Skeletal muscle tissue (tissue), 4 donors: ENCODE data around the gene CYP3A7. TPM values are rescaled to one million over a fixed set of nuclear protein-coding genes. Genes with fewer than 3 reads are reported as not detected.
"Not testable (repeated sequence)": the region's sequence is repeated elsewhere in the genome, so short reads cannot be mapped to it uniquely, and the experiment has no call there.

Experiments used
- H3K27ac ChIP-seq: one replicate; pipeline ENCODE4 v1.7.0; 2013; ENCODE audit warnings: mild to moderate bottlenecking, low read depth, low read length, inconsistent platforms
- H3K27me3 ChIP-seq, 3 donors: one replicate each; pipeline ENCODE4 v1.7.0; 2013; ENCODE audit warnings: low read length in 3 of 3; ENCODE audit not compliant: control insufficient read depth in 3 of 3, insufficient read depth in 3 of 3
- H3K36me3 ChIP-seq, 3 donors: one replicate each; pipeline ENCODE4 v1.7.0; 2013; ENCODE audit warnings: low read length in 3 of 3; ENCODE audit not compliant: control insufficient read depth in 3 of 3, insufficient read depth in 3 of 3
- H3K4me1 ChIP-seq, 3 donors: one replicate each; pipeline ENCODE4 v1.7.0; 2013; ENCODE audit warnings: low read length in 3 of 3, mild to moderate bottlenecking in 3 of 3; ENCODE audit not compliant: control insufficient read depth in 3 of 3, insufficient read depth in 3 of 3
- H3K4me3 ChIP-seq, 3 donors: one replicate each; pipeline ENCODE4 v1.7.0; 2013; ENCODE audit warnings: low read length in 3 of 3
- H3K9ac ChIP-seq, 3 donors: one replicate each; pipeline ENCODE4 v1.7.0; 2013; ENCODE audit warnings: low read length in 3 of 3, mild to moderate bottlenecking in 3 of 3, moderate library complexity in 2 of 3, low read depth in 1 of 3
- H3K9me3 ChIP-seq, 3 donors: one replicate each; pipeline ENCODE4 v1.7.0; 2013; ENCODE audit warnings: low read length in 3 of 3; ENCODE audit not compliant: control insufficient read depth in 3 of 3
- total RNA-seq: library from RNA; depleted of rRNA; stranded (reverse); fragments of >200 nt; gene quantifications from one replicate; pipeline ENCODE4 v1.2.3, GENCODE V29; 2014
- donor health status: Osteomylitis.

Gene CYP3A7
- total RNA-seq, 1 donor from 2014 or later: 0.52 TPM

DNA sequence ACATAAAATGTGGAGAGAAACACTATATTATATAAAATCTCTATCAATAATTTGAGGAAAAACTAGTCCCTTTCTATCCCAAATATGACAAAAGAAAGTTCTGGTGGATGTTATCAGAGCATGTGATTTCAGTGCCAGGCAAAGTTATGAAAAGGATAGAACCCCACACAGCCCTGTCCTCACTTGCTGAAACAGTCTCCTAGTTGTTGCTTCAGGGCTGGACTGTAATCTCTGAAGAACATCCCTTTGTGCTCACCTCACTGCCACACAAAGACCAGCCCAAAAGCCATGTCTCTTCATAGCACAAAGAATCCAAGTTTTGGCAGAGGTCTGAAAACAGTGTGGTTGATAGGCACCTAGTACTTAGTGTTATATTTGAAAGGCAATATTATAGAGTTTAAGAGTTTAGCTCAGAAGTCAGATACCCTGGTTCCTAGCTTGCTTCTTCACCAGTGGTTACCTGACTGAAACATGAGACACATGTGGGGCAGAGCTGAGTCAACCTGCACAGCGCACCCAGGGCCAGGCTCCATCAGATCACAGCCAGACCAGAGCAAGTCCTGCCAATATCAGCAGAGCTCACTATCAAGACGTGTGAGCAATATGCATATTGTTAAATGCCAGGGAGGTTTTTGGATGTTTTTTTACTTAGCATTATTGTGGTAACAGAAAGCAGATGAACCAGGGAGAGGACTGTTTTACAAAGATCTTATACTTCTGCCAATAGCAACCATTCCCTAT, 25.0 kb downstream of the CYP3A7 start:
- no peak overlapping the region for H3K4me3 ChIP-seq
- H3K9me3 ChIP-seq: peaks cover 0 to 5% (median 0%) of the 10 kb centered on the region in 3 donors
- H3K4me1 ChIP-seq: no peaks in the 10 kb centered on the region
- H3K27ac ChIP-seq: no peak overlapping the region
- H3K27me3 ChIP-seq: no peaks in the 10 kb centered on the region
- peaks cover 0 to 11% (median 4%) of the 10 kb centered on the region in 3 donors for H3K36me3 ChIP-seq
- H3K9ac ChIP-seq: no peak overlapping the region

DNA sequence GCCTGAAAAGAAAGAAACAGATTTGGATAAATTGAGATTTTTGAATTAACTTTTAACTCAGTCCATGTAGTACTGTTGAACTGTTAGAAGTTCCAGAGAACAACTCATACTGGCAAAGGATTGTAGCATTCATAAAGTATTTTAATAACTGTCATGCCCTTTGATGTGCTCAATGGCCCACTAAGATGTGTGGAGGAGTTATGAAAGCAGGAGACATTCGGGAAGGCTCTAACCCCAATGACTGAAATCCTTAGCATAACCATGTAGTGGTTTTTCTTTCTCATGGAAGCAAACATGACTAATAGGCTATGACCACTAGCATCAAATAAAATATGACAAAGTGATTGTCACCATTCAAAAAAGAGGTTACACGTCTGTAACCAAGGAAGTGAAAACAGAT, 25.7 kb downstream of the CYP3A7 start:
- H3K36me3 ChIP-seq: peaks cover 0 to 11% (median 4%) of the 10 kb centered on the region in 3 donors
- H3K4me1 ChIP-seq: no peaks in the 10 kb centered on the region
- H3K9me3 ChIP-seq: peaks cover 0 to 5% (median 0%) of the 10 kb centered on the region in 3 donors
- no peaks in the 10 kb centered on the region for H3K27me3 ChIP-seq
- H3K9ac ChIP-seq: no peak overlapping the region
- H3K27ac ChIP-seq: no peak overlapping the region
- no peak overlapping the region for H3K4me3 ChIP-seq

DNA sequence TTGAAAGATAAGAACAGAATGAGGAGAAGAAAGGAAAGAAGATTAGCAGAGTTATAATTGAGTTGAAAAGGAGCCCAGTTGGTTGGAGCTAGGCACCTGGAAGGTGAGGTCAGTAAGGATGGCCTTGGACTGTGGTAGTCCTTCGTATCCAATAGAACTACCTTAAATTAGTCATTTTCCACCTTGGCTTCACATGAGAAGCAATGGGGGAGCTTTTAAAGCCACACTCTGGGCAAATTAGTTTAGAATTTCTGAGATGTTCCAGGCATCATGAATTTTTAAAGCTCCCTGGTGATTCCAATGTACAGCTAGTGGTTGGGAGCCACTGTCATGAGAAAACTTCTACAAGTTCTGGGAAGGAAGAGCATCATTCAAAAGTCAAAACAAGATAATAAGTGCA, 27.9 kb downstream of the CYP3A7 start:
- H3K9me3 ChIP-seq: peaks cover 0 to 5% (median 0%) of the 10 kb centered on the region in 3 donors
- H3K27me3 ChIP-seq: no peaks in the 10 kb centered on the region
- peaks cover 0 to 11% (median 4%) of the 10 kb centered on the region in 3 donors for H3K36me3 ChIP-seq
- no peaks in the 10 kb centered on the region for H3K4me1 ChIP-seq
- H3K27ac ChIP-seq: no peak overlapping the region
- no peak overlapping the region for H3K9ac ChIP-seq
- no peak overlapping the region for H3K4me3 ChIP-seq

DNA sequence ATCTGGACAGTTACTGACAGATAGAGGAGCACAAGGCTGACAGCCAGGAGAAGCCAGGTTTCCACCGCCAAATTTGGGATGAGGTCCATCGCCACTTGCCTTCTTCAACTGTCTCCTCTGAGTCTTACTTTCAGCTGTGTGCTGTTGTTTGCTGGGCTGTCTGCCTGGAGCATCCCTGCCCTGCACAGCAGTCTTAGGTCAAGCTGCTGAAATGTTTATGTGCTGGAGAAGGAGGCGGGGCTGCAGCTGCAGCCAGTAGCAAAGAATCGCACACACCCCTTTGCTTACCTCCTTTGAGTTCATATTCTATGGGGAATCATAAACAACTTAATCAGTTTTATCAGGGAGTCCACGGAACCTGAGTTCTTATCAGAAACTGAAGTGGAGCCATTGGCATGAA, 35.0 kb downstream of the CYP3A7 start:
- no peak overlapping the region for H3K4me3 ChIP-seq
- H3K9ac ChIP-seq: no peak overlapping the region
- H3K9me3 ChIP-seq: no peaks in the 10 kb centered on the region
- no peaks in the 10 kb centered on the region for H3K27me3 ChIP-seq
- H3K27ac ChIP-seq: no peak overlapping the region
- H3K4me1 ChIP-seq: no peaks in the 10 kb centered on the region
- no peaks in the 10 kb centered on the region for H3K36me3 ChIP-seq

DNA sequence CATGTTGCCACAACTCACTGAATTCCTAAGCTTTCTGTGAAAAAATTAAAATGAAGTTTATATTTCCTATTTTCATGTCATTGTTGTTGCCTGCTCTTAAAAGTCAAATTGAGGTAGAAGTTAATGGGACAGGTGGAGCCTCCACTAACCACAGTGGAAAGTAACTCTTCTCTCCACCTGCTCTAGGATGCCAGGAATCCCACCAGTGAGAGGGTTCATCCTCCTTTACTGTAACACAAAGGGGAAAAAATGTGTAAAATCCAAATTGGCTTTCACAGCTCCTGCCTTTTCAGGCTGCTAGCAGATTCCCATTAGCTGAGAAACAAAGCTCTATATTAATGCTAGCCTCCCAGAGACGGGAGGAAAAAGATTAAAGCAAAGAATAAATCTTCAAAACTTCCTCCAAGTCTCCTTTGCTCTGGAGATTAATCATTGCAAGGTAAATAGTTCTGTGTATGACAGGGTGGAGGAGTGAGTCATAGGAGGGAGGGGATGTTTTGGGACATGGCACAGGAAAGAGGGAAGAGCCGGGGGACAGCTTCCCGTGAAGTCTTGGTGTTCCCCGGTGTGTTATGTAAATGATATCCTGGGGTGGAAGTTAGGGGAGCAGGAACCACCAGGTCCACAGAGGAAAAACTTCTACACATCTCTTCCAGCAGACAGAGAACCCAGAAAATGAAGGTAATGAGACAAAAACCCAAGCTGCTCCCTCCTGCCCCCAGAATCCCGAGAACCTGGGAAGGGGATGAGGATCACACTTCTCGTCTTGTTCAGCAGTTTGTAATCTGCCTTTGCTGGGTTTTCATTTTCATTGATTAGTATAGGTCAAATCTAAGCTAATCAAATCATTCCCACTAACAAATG, 35.9 kb downstream of the CYP3A7 start:
- H3K27ac ChIP-seq, H3K9me3 ChIP-seq, H3K27me3 ChIP-seq: not testable (repeated sequence)

DNA sequence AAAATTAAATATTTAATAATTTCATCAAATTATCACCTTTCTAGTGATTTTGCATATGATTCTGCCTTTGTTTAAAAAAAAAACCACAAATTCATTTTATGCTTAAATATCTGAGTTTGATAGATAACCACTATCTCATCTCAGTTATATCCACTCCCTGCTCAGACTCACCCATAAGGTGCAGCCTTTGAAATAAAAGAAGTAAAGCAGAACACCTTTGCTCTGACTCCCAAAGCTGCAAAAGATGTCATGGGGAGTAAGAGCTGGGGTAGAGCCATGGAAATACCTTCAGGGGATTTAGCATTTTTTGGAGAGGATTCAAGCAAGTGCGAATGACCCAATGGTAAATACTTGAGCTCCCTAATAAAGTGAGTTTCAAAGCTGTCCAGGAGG, 40.1 kb downstream of the CYP3A7 start:
- Histone ChIP-seq H3K4me1 (no peaks in the 10 kb centered on the region), H3K27me3 (no peaks in the 10 kb centered on the region), H3K9me3 (no peaks in the 10 kb centered on the region), H3K36me3 (no peaks in the 10 kb centered on the region), H3K9ac (no peak overlapping the region), H3K27ac (no peak overlapping the region), H3K4me3 (no peak overlapping the region)

More for the DNA sequence above, 35.9 kb downstream of the CYP3A7 start:
- H3K9ac ChIP-seq, H3K4me3 ChIP-seq, H3K36me3 ChIP-seq, H3K4me1 ChIP-seq: not testable (repeated sequence)

DNA sequence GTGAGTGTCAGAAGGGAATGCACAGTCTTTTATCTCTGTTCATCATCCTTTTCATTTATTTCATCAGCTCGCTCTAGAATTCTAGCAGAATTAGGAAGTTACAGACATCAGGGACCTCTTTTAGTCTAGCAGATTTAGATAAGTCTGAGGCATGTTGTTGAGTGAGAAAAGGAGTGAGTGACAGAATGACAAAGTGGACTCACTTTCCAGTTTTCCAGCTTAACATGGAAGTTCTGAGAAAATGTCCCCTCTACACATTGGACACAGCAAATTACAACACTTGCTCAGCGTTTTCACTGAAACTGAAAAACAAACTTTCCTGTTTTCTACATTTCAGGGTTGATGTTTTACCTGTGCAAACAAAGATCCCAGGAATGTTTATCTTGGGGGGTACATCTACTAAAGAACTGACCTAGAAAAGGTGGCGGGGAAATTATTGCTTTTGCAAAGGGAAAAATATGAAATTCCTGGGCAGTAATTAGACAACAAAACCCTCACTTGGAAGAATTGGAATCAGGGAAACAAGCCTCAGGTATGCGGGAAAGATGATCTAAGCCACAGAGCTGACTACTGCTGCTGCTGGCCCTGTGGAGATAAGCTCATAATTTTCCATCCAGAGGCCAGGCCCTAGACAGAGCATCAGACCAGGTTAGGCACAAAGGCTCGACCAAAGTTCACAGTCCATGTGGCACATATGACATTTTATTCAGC, 40.6 kb downstream of the CYP3A7 start:
- H3K4me1 ChIP-seq: no peaks in the 10 kb centered on the region
- no peaks in the 10 kb centered on the region for H3K9me3 ChIP-seq
- H3K9ac ChIP-seq: no peak overlapping the region
- no peak overlapping the region for H3K4me3 ChIP-seq
- H3K36me3 ChIP-seq: no peaks in the 10 kb centered on the region
- H3K27ac ChIP-seq: no peak overlapping the region
- H3K27me3 ChIP-seq: no peaks in the 10 kb centered on the region

DNA sequence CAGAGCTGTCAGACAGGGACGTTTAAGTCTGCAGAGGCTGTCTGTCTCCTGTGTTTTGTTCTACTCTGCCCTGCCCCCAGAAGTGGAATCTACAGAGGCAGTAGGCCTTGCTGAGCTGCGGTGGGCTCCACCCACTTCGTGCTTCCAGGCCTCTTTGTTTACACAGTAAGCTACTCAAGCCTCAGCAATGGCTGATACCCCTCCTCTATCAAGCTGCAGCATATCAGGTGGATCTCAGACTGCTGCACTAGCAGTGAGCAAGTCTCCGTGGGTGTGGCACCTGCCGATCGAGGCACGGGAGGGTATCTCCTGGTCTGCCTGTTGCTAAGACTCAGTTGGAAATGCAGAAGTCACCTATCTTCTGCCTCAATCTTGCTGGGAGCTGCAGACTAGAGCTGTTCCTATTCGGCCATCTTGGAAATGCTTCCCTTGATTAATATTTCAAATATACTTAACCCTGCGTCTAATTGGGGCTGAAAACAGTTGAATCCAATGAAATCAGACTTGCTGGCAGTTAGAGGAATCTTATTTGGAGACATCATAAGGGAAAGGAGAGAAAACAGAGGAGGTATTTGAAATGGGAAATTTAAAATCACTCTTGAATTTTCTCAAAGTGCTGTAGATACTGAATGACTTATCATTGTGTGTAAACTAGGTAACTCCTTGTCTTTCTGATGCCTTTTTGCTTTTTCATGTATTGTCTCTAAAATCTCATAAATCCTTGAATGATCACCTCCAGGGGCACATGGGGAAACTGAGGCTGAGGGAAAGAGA, 41.4 kb downstream of the CYP3A7 start:
- Histone ChIP-seq H3K9me3 (no peaks in the 10 kb centered on the region), H3K9ac (no peak overlapping the region)

DNA sequence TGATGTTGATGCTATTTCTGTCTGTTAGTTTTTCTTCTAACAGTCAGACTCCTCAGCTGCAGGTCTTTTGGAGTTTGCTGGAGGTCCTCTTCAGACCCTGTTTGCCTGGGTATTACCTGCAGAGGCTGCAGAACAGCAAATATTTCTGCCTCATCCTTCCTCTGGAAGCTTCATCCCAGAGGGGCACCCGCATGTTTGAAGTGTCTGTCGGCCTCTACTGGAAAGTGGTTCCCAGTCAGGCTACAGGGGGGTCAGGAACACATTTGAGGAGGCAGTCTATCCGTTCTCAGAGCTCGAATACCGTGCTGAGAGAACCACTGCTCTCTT, 41.9 kb downstream of the CYP3A7 start:
- H3K4me3 ChIP-seq: no peak overlapping the region
- no peaks in the 10 kb centered on the region for H3K4me1 ChIP-seq
- no peak overlapping the region for H3K9ac ChIP-seq
- H3K36me3 ChIP-seq: no peaks in the 10 kb centered on the region
- H3K27ac ChIP-seq: no peak overlapping the region
- H3K9me3 ChIP-seq: no peaks in the 10 kb centered on the region
- no peaks in the 10 kb centered on the region for H3K27me3 ChIP-seq

More for the DNA sequence above, 41.4 kb downstream of the CYP3A7 start:
- H3K36me3 ChIP-seq: no peaks in the 10 kb centered on the region
- H3K27me3 ChIP-seq: no peaks in the 10 kb centered on the region
- no peak overlapping the region for H3K4me3 ChIP-seq
- H3K4me1 ChIP-seq: no peaks in the 10 kb centered on the region
- no peak overlapping the region for H3K27ac ChIP-seq
